Astrocyte (in vitro differentiated cells and primary cell): ENCODE measurements around the gene SELL. TPM values are rescaled to one million over a fixed set of nuclear protein-coding genes. Genes with fewer than 3 reads are reported as not detected.

Source experiments
- DNase-seq: peaks from one replicate; pipeline ENCODE4 v3.0.0-alpha.2; 2010; ENCODE audit warnings: low read depth
- FAIRE-seq: peaks from 2 replicates; lab custom pipeline; 2011; peaks lifted over from hg19 to GRCh38; lab: Jason Lieb, UNC
- H2AFZ ChIP-seq: 2 replicates; pipeline ENCODE4 v1.6.0; 2012; ENCODE audit warnings: low read depth, low read length, inconsistent platforms
- H3K27ac ChIP-seq: 2 replicates; pipeline ENCODE4 v1.5.1; 2011; ENCODE audit warnings: low read depth, low read length, inconsistent platforms
- H3K27me3 ChIP-seq: 2 replicates; pipeline ENCODE4 v1.6.0; 2011; ENCODE audit warnings: low read length, inconsistent platforms; ENCODE audit not compliant: insufficient read depth
- H3K36me3 ChIP-seq: 2 replicates; pipeline ENCODE4 v1.5.1; 2011; ENCODE audit warnings: low read length, inconsistent platforms; ENCODE audit not compliant: insufficient read depth
- H3K4me1 ChIP-seq: 2 replicates; pipeline ENCODE4 v1.5.1; 2011; ENCODE audit warnings: low read length, inconsistent platforms; ENCODE audit not compliant: insufficient read depth
- H3K4me2 ChIP-seq: 2 replicates; pipeline ENCODE4 v1.6.0; 2012; ENCODE audit warnings: low read length, inconsistent platforms
- H3K4me3 ChIP-seq: 2 replicates; pipeline ENCODE4 v1.5.1; 2011; ENCODE audit warnings: low read depth, mild to moderate bottlenecking, low read length, inconsistent platforms; ENCODE audit not compliant: insufficient read depth
- H3K79me2 ChIP-seq: 2 replicates; pipeline ENCODE4 v1.6.0; 2012; ENCODE audit warnings: mild to moderate bottlenecking, low read length, inconsistent platforms; ENCODE audit not compliant: insufficient read depth
- H3K9ac ChIP-seq: 2 replicates; pipeline ENCODE4 v1.6.0; 2012; ENCODE audit warnings: mild to moderate bottlenecking, low read length, inconsistent platforms
- H3K9me3 ChIP-seq: 2 replicates; pipeline ENCODE4 v1.5.1; 2012; ENCODE audit warnings: low read depth, mild to moderate bottlenecking, low read length, inconsistent platforms; ENCODE audit not compliant: insufficient read depth
- H4K20me1 ChIP-seq: 2 replicates; pipeline ENCODE4 v1.6.0; 2012; ENCODE audit warnings: low read length, inconsistent platforms; ENCODE audit not compliant: insufficient read depth
- H3K27ac Mint-ChIP-seq: one replicate; pipeline ENCODE4 v1.8.0; 2021; ENCODE audit warnings: mild to moderate bottlenecking, mixed read lengths; ENCODE audit not compliant: unreplicated experiment
- H3K27me3 Mint-ChIP-seq: one replicate; pipeline ENCODE4 v1.8.0; 2021; ENCODE audit warnings: low read depth, mixed read lengths; ENCODE audit not compliant: unreplicated experiment
- H3K36me3 Mint-ChIP-seq: one replicate; pipeline ENCODE4 v1.8.0; 2021; ENCODE audit warnings: low read depth, mixed read lengths; ENCODE audit not compliant: unreplicated experiment
- H3K4me1 Mint-ChIP-seq: one replicate; pipeline ENCODE4 v1.8.0; 2021; ENCODE audit warnings: low read depth, mixed read lengths; ENCODE audit not compliant: unreplicated experiment
- H3K4me3 Mint-ChIP-seq: one replicate; pipeline ENCODE4 v1.8.0; 2021; ENCODE audit warnings: mild to moderate bottlenecking, moderate library complexity, mixed read lengths; ENCODE audit not compliant: unreplicated experiment
- H3K9me3 Mint-ChIP-seq: one replicate; pipeline ENCODE4 v1.8.0; 2021; ENCODE audit warnings: mild to moderate bottlenecking, mixed read lengths; ENCODE audit not compliant: unreplicated experiment
- CTCF ChIP-seq: IDR thresholded peaks from 2 replicates; pipeline ENCODE4 v1.5.1; 2011; ENCODE audit warnings: low read depth, mild to moderate bottlenecking, inconsistent platforms, low read length, moderate library complexity; ENCODE audit not compliant: insufficient read depth
- EZH2 ChIP-seq: IDR thresholded peaks from 2 replicates; pipeline ENCODE4 v1.6.1; 2012; ENCODE audit warnings: mild to moderate bottlenecking, low read length, inconsistent platforms; ENCODE audit not compliant: insufficient read depth
- total RNA-seq: library from RNA; stranded (reverse); gene quantifications from 2 replicates; pipeline ENCODE4 v1.2.1, GENCODE V29; 2021

Gene SELL
- total RNA-seq, 1 donor from 2014 or later = 0.54 TPM

GRCh38 chr1:169698976-169699375 lies 12.4 kb downstream of the SELL start:
- Histone ChIP-seq H3K9me3 (no peaks in the 10 kb centered on the region), H3K36me3 (no peaks in the 10 kb centered on the region), H3K4me3 (no peak overlapping the region), H3K79me2 (no peaks in the 10 kb centered on the region), H3K4me2 (no peak overlapping the region), H3K4me1 (no peaks in the 10 kb centered on the region), H3K9ac (no peak overlapping the region), H3K27me3 (no peaks in the 10 kb centered on the region), H4K20me1 (no peaks in the 10 kb centered on the region), H2AFZ (no peak overlapping the region), H3K27ac (no peak overlapping the region)
- no peak for FAIRE-seq
- Mint-ChIP-seq H3K27ac (no peak overlapping the region), H3K27me3 (peaks cover 15% of the 10 kb centered on the region), H3K4me3 (no peak overlapping the region), H3K4me1 (no peaks in the 10 kb centered on the region), H3K9me3 (no peaks in the 10 kb centered on the region), H3K36me3 (no peaks in the 10 kb centered on the region)
- no peak for DNase-seq
- TF ChIP-seq CTCF = no peak
- no peak for TF ChIP-seq EZH2

DNA sequence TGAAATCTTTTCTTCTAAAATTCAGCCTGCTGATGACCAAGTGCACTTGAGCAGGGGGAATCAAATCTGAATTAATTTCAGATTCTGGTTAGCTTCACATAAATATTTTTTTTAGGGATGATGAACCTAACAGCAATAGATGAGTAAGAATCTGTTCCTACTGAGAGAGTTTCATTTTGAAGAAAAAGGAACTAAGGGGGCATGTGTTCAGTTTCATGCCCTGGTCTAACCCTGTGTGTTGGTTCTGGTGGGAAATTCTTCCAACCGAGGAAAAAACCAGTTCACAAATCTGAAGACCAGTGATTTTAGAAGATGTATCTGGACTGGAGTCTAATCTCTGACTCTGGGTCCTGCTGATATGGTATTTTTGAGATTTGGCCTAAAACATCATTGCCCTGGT lies 13.7 kb downstream of the SELL start:
- H3K79me2 ChIP-seq = no peaks in the 10 kb centered on the region
- no peak overlapping the region for H3K4me2 ChIP-seq
- H3K9ac ChIP-seq = no peak overlapping the region
- no peak for DNase-seq
- no peak for FAIRE-seq
- H3K27ac Mint-ChIP-seq = no peak overlapping the region
- no peak overlapping the region for H3K4me3 ChIP-seq
- no peaks in the 10 kb centered on the region for H4K20me1 ChIP-seq
- H3K36me3 ChIP-seq = no peaks in the 10 kb centered on the region
- H2AFZ ChIP-seq = no peak overlapping the region
- no peak overlapping the region for H3K27ac ChIP-seq
- TF ChIP-seq CTCF (no peak), EZH2 (no peak)
- H3K27me3 Mint-ChIP-seq = peaks cover 15% of the 10 kb centered on the region
- no peaks in the 10 kb centered on the region for H3K27me3 ChIP-seq
- H3K4me1 ChIP-seq = no peaks in the 10 kb centered on the region
- H3K36me3 Mint-ChIP-seq = no peaks in the 10 kb centered on the region
- H3K4me1 Mint-ChIP-seq = no peaks in the 10 kb centered on the region
- H3K9me3 ChIP-seq = no peaks in the 10 kb centered on the region
- no peaks in the 10 kb centered on the region for H3K9me3 Mint-ChIP-seq
- no peak overlapping the region for H3K4me3 Mint-ChIP-seq

GRCh38 chr1:169696273-169697100 lies 14.9 kb downstream of the SELL start:
- Histone ChIP-seq H3K79me2 (no peaks in the 10 kb centered on the region), H4K20me1 (no peaks in the 10 kb centered on the region), H3K4me1 (no peaks in the 10 kb centered on the region), H3K27me3 (no peaks in the 10 kb centered on the region), H3K27ac (no peak overlapping the region), H3K36me3 (no peaks in the 10 kb centered on the region), H3K9me3 (no peaks in the 10 kb centered on the region), H3K9ac (no peak overlapping the region), H3K4me3 (no peak overlapping the region), H3K4me2 (no peak overlapping the region), H2AFZ (no peak overlapping the region)
- H3K27ac Mint-ChIP-seq = no peak overlapping the region
- no peaks in the 10 kb centered on the region for H3K36me3 Mint-ChIP-seq
- H3K4me3 Mint-ChIP-seq = no peak overlapping the region
- DNase-seq (no peak), FAIRE-seq (no peak)
- H3K4me1 Mint-ChIP-seq = no peaks in the 10 kb centered on the region
- no peaks in the 10 kb centered on the region for H3K9me3 Mint-ChIP-seq
- TF ChIP-seq CTCF = no peak
- TF ChIP-seq EZH2 = no peak
- peaks cover 16% of the 10 kb centered on the region for H3K27me3 Mint-ChIP-seq
